HepG2 (cell line): ENCODE measurements around the gene CASP7.

Experiments used
- ETV5 ChIP-seq: IDR thresholded peaks from 2 replicates; pipeline ENCODE4 v1.6.1; 2018; ENCODE audit warnings: missing biosample characterization, missing genetic modification reagents, inconsistent platforms, borderline replicate concordance
- MYC ChIP-seq: sonication (generic); formaldehyde crosslinking; IDR thresholded peaks from 2 replicates; pipeline ENCODE4 v1.9.0; 2021; ENCODE audit warnings: missing genetic modification reagents, borderline replicate concordance
- NR3C1 ChIP-seq: sonication (generic); formaldehyde crosslinking; IDR thresholded peaks from 2 replicates; pipeline ENCODE4 v1.4.0; 2020; ENCODE audit warnings: missing genetic modification reagents
- SP1 ChIP-seq, 2 experiments: fragments of 450-650 bp in 1 of 2; sonication (generic) in 1 of 2; formaldehyde crosslinking in 1 of 2; IDR thresholded peaks; 2 replicates each; pipeline versions ENCODE4 v1.4.0 to v1.6.1; 2016 to 2020; ENCODE audit warnings: missing genetic modification reagents in 1 of 2
- YY1 ChIP-seq: IDR thresholded peaks from 2 replicates; pipeline ENCODE4 v1.6.1; 2011; ENCODE audit warnings: low read length, low read depth, moderate library complexity, mild to moderate bottlenecking; ENCODE audit not compliant: insufficient read depth, insufficient replicate concordance
- ZFP41 ChIP-seq: sonication (generic); formaldehyde crosslinking; IDR thresholded peaks from 2 replicates; pipeline ENCODE4 v1.4.0; 2020; ENCODE audit warnings: mild to moderate bottlenecking, missing genetic modification reagents, borderline replicate concordance
- ZNF431 ChIP-seq: sonication (generic); formaldehyde crosslinking; IDR thresholded peaks from 2 replicates; pipeline ENCODE4 v1.9.0; 2022; ENCODE audit warnings: missing genetic modification reagents, low read depth, mild to moderate bottlenecking, borderline replicate concordance
- TF ChIP-seq, protein P1 (sequence below): sonication (generic); formaldehyde crosslinking; conservative IDR thresholded peaks from 2 replicates; pipeline ENCODE4 v1.8.0; 2022; ENCODE audit warnings: low read depth, missing genetic modification reagents
- TF ChIP-seq, protein P2 (sequence below): sonication (generic); formaldehyde crosslinking; IDR thresholded peaks from 2 replicates; pipeline ENCODE4 v1.4.0; 2020; ENCODE audit warnings: missing genetic modification reagents
- TF ChIP-seq, protein P3 (sequence below): sonication (generic); formaldehyde crosslinking; IDR thresholded peaks from 2 replicates; pipeline ENCODE4 v1.5.0; 2020; ENCODE audit warnings: mild to moderate bottlenecking, missing genetic modification reagents, moderate library complexity

DNA sequence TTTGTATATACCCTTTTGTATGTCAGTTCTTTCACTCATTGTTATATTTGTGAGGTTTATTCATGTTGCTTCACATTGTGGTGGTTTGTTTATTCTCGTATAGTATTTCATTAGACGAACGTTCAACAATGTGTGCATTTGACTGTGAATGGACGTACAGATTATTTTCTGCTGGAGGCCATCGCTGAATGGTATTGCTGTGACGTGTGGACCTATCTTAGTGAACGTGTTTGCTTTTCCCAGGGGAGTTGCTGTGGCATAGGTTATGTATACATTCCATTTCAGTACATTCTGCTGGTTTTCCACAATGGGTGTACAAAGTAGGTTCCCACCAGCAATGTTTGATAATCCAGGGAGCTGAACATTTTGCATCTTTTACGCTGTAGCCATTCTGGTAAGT, 40.7 kb downstream of the CASP7 start:
- TF ChIP-seq, protein P1, sequence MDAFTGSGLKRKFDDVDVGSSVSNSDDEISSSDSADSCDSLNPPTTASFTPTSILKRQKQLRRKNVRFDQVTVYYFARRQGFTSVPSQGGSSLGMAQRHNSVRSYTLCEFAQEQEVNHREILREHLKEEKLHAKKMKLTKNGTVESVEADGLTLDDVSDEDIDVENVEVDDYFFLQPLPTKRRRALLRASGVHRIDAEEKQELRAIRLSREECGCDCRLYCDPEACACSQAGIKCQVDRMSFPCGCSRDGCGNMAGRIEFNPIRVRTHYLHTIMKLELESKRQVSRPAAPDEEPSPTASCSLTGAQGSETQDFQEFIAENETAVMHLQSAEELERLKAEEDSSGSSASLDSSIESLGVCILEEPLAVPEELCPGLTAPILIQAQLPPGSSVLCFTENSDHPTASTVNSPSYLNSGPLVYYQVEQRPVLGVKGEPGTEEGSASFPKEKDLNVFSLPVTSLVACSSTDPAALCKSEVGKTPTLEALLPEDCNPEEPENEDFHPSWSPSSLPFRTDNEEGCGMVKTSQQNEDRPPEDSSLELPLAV (CRISPR knock-in tag): no peak
- TF ChIP-seq YY1 (no peak), NR3C1 (no peak), ZNF431 (no peak), ETV5 (CRISPR knock-in tag) (no peak), SP1 (IDR thresholded peaks at IDR 0.05) (no peak), SP1 (CRISPR knock-in tag; IDR thresholded peaks at IDR 0.05) (no peak), MYC (CRISPR knock-in tag) (no peak), ZFP41 (CRISPR knock-in tag) (no peak)
- TF ChIP-seq, protein P2, sequence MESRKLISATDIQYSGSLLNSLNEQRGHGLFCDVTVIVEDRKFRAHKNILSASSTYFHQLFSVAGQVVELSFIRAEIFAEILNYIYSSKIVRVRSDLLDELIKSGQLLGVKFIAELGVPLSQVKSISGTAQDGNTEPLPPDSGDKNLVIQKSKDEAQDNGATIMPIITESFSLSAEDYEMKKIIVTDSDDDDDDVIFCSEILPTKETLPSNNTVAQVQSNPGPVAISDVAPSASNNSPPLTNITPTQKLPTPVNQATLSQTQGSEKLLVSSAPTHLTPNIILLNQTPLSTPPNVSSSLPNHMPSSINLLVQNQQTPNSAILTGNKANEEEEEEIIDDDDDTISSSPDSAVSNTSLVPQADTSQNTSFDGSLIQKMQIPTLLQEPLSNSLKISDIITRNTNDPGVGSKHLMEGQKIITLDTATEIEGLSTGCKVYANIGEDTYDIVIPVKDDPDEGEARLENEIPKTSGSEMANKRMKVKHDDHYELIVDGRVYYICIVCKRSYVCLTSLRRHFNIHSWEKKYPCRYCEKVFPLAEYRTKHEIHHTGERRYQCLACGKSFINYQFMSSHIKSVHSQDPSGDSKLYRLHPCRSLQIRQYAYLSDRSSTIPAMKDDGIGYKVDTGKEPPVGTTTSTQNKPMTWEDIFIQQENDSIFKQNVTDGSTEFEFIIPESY (CRISPR knock-in tag): no peak
- TF ChIP-seq, protein P3, sequence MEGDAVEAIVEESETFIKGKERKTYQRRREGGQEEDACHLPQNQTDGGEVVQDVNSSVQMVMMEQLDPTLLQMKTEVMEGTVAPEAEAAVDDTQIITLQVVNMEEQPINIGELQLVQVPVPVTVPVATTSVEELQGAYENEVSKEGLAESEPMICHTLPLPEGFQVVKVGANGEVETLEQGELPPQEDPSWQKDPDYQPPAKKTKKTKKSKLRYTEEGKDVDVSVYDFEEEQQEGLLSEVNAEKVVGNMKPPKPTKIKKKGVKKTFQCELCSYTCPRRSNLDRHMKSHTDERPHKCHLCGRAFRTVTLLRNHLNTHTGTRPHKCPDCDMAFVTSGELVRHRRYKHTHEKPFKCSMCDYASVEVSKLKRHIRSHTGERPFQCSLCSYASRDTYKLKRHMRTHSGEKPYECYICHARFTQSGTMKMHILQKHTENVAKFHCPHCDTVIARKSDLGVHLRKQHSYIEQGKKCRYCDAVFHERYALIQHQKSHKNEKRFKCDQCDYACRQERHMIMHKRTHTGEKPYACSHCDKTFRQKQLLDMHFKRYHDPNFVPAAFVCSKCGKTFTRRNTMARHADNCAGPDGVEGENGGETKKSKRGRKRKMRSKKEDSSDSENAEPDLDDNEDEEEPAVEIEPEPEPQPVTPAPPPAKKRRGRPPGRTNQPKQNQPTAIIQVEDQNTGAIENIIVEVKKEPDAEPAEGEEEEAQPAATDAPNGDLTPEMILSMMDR (CRISPR knock-in tag): no peak
